HepG2 (cell line): Measurements from ENCODE around the gene GAS5. TPM values are rescaled to one million over a fixed set of nuclear protein-coding genes. Genes with fewer than 3 reads are reported as not detected.
A peak's percentile ranks its signal among the peaks of the same experiment; 100 is the strongest.

Experiments
- ARNTL ChIP-seq: sonication (generic); formaldehyde crosslinking; IDR thresholded peaks from 2 replicates; pipeline ENCODE4 v1.4.0; 2020; ENCODE audit warnings: mild to moderate bottlenecking, missing genetic modification reagents
- ELF4 ChIP-seq: sonication (generic); formaldehyde crosslinking; IDR thresholded peaks from 2 replicates; pipeline ENCODE4 v1.5.0; 2020; ENCODE audit warnings: missing genetic modification reagents, mild to moderate bottlenecking, moderate library complexity, borderline replicate concordance
- MIXL1 ChIP-seq: IDR thresholded peaks from 2 replicates; pipeline ENCODE4 v1.6.1; 2016
- MYC ChIP-seq: sonication (generic); formaldehyde crosslinking; IDR thresholded peaks from 2 replicates; pipeline ENCODE4 v1.9.0; 2021; ENCODE audit warnings: missing genetic modification reagents, borderline replicate concordance
- SRSF1 ChIP-seq: fragments of 200-400 bp; formaldehyde crosslinking; optimal IDR thresholded peaks from 2 replicates; pipeline ENCODE3; 2017; ENCODE audit warnings: mild to moderate bottlenecking, low read depth, low read length, moderate library complexity
- SRSF9 ChIP-seq: fragments of 200-400 bp; formaldehyde crosslinking; IDR thresholded peaks from 2 replicates; pipeline ENCODE4 v1.6.1; 2018; ENCODE audit warnings: borderline replicate concordance, mild to moderate bottlenecking, low read depth, low read length; ENCODE audit not compliant: insufficient read depth, poor library complexity, severe bottlenecking
- ZMAT3 ChIP-seq: sonication (generic); formaldehyde crosslinking; conservative IDR thresholded peaks from 2 replicates; pipeline ENCODE4 v1.7.0; 2021; ENCODE audit warnings: missing genetic modification reagents
- ZNF34 ChIP-seq: sonication (generic); formaldehyde crosslinking; IDR thresholded peaks from 2 replicates; pipeline ENCODE4 v1.4.0; 2020; ENCODE audit warnings: mild to moderate bottlenecking, missing genetic modification reagents, borderline replicate concordance
- ZNF652 ChIP-seq: IDR thresholded peaks from 2 replicates; pipeline ENCODE4 v1.6.1; 2016; ENCODE audit warnings: low read depth, borderline replicate concordance
- ZNF724P ChIP-seq: sonication (generic); formaldehyde crosslinking; IDR thresholded peaks from 2 replicates; pipeline ENCODE4 v1.8.0; 2022; ENCODE audit warnings: missing genetic modification reagents, borderline replicate concordance
- ZNF772 ChIP-seq: sonication (generic); formaldehyde crosslinking; IDR thresholded peaks from 2 replicates; pipeline ENCODE4 v1.5.0; 2020; ENCODE audit warnings: mild to moderate bottlenecking, missing genetic modification reagents
- polyA plus RNA-seq, 8 experiments: library from polyadenylated mRNA; depleted of rRNA in 3 of 8; stranded (reverse) in 7 of 8; unstranded in 1 of 8; fragments of >200 nt; fragmentation: Illumina TruSeq in 4 of 8; extraction: Trizol in 4 of 8; gene quantifications; 2 replicates each; pipeline versions ENCODE4 v1.2.1 to v1.2.3, GENCODE V29; 2011 to 2016; ENCODE audit warnings: low read depth in 4 of 8, missing spikeins in 1 of 8, mixed read lengths in 1 of 8; ENCODE audit not compliant: insufficient read depth in 1 of 8
- total RNA-seq, 5 experiments: library from RNA; depleted of rRNA; stranded (reverse); fragments of >200 nt; fragmentation: Illumina TruSeq; extraction: Trizol; gene quantifications; 2 replicates each; pipeline ENCODE4 v1.2.3, GENCODE V29; 2016; ENCODE audit warnings: low read depth in 1 of 5
- TF ChIP-seq, protein P1 (sequence below): sonication (generic); formaldehyde crosslinking; IDR thresholded peaks from 2 replicates; pipeline ENCODE4 v1.8.0; 2022; ENCODE audit warnings: mild to moderate bottlenecking, missing genetic modification reagents
- TF ChIP-seq, protein P2 (sequence below): IDR thresholded peaks from 2 replicates; pipeline ENCODE4 v1.6.1; 2016; ENCODE audit warnings: low read depth, missing genetic modification reagents, missing compliant biosample characterization
- TF ChIP-seq, protein P3 (sequence below): sonication (generic); formaldehyde crosslinking; IDR thresholded peaks from 2 replicates; pipeline ENCODE4 v1.4.0; 2020; ENCODE audit warnings: mild to moderate bottlenecking, low read depth, missing genetic modification reagents
- TF ChIP-seq, protein P4 (sequence below): sonication (generic); formaldehyde crosslinking; IDR thresholded peaks from 2 replicates; pipeline ENCODE4 v1.4.0; 2020; ENCODE audit warnings: missing genetic modification reagents
- TF ChIP-seq, protein P5 (sequence below): sonication (generic); formaldehyde crosslinking; IDR thresholded peaks from 2 replicates; pipeline ENCODE4 v1.8.0; 2022; ENCODE audit warnings: missing genetic modification reagents, mild to moderate bottlenecking, inconsistent platforms, borderline replicate concordance

Gene GAS5
- total and polyA plus RNA-seq, 2 of the 13 experiments (the other 11 are each of a cell fraction or from before 2014, with no cell fraction given): 352 to 738 TPM

DNA sequence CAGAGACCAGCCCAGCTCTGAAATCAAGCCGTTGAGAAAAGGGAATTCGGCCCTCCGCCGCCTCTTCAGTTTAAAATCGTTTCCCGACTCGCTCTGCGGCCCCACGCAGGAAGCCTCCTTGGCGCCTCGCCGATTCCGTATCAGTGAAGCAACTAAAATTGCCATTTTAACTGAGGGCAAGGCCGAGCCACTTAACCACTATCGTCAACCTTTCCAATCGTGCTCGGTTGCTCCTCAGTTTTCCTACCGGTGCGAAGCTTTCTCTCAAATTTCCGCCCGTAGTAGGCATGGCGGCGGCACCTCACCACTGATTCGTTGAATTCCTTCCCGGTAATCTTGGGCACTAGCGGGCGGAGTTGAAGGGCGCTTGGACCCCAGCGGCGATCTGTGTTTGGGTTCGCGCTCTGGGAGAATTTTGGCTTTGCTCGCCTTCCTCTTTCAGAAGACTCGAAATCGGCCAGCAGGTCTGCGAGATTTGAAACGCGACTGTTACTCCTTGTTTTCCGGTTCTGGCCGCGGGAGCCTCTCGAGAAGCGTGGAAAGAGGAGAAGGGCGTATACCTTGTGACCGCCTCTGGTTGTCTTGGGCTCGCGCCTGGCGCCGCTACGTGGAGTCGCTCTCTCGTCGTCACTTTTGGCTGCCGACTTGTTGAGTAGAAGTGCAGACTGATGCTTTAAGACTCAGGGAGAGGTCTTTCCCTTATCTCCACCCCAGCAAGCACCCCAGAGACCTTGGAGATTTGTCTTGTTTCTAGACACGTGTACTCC lies 43.3 kb downstream of the GAS5 start, which contains the start of the genes CENPL and DARS2 (continued):
- TF ChIP-seq, protein P1, sequence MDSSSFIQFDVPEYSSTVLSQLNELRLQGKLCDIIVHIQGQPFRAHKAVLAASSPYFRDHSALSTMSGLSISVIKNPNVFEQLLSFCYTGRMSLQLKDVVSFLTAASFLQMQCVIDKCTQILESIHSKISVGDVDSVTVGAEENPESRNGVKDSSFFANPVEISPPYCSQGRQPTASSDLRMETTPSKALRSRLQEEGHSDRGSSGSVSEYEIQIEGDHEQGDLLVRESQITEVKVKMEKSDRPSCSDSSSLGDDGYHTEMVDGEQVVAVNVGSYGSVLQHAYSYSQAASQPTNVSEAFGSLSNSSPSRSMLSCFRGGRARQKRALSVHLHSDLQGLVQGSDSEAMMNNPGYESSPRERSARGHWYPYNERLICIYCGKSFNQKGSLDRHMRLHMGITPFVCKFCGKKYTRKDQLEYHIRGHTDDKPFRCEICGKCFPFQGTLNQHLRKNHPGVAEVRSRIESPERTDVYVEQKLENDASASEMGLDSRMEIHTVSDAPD (CRISPR knock-in tag): no peak; the same call in 1 of the 2 replicates
- TF ChIP-seq ELF4 (CRISPR knock-in tag) (peak; percentile 90), ZNF724P (no peak), SRSF9 (no peak), ZNF772 (CRISPR knock-in tag) (peak; percentile 77; the same call in 1 of the 2 replicates), ZNF652 (CRISPR knock-in tag) (0 out of 2 replicates have a peak, but pooled peaks have one; percentile 13), ZMAT3 (CRISPR knock-in tag) (no peak; the same call in 1 of the 2 replicates), MIXL1 (CRISPR knock-in tag) (peak; percentile 100), MYC (CRISPR knock-in tag) (peak; percentile 75), ZNF34 (CRISPR knock-in tag) (no peak), ARNTL (no peak), SRSF1 (no peak)
- TF ChIP-seq, protein P2, sequence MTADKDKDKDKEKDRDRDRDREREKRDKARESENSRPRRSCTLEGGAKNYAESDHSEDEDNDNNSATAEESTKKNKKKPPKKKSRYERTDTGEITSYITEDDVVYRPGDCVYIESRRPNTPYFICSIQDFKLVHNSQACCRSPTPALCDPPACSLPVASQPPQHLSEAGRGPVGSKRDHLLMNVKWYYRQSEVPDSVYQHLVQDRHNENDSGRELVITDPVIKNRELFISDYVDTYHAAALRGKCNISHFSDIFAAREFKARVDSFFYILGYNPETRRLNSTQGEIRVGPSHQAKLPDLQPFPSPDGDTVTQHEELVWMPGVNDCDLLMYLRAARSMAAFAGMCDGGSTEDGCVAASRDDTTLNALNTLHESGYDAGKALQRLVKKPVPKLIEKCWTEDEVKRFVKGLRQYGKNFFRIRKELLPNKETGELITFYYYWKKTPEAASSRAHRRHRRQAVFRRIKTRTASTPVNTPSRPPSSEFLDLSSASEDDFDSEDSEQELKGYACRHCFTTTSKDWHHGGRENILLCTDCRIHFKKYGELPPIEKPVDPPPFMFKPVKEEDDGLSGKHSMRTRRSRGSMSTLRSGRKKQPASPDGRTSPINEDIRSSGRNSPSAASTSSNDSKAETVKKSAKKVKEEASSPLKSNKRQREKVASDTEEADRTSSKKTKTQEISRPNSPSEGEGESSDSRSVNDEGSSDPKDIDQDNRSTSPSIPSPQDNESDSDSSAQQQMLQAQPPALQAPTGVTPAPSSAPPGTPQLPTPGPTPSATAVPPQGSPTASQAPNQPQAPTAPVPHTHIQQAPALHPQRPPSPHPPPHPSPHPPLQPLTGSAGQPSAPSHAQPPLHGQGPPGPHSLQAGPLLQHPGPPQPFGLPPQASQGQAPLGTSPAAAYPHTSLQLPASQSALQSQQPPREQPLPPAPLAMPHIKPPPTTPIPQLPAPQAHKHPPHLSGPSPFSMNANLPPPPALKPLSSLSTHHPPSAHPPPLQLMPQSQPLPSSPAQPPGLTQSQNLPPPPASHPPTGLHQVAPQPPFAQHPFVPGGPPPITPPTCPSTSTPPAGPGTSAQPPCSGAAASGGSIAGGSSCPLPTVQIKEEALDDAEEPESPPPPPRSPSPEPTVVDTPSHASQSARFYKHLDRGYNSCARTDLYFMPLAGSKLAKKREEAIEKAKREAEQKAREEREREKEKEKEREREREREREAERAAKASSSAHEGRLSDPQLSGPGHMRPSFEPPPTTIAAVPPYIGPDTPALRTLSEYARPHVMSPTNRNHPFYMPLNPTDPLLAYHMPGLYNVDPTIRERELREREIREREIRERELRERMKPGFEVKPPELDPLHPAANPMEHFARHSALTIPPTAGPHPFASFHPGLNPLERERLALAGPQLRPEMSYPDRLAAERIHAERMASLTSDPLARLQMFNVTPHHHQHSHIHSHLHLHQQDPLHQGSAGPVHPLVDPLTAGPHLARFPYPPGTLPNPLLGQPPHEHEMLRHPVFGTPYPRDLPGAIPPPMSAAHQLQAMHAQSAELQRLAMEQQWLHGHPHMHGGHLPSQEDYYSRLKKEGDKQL (CRISPR knock-in tag): no peak
- TF ChIP-seq, protein P3, sequence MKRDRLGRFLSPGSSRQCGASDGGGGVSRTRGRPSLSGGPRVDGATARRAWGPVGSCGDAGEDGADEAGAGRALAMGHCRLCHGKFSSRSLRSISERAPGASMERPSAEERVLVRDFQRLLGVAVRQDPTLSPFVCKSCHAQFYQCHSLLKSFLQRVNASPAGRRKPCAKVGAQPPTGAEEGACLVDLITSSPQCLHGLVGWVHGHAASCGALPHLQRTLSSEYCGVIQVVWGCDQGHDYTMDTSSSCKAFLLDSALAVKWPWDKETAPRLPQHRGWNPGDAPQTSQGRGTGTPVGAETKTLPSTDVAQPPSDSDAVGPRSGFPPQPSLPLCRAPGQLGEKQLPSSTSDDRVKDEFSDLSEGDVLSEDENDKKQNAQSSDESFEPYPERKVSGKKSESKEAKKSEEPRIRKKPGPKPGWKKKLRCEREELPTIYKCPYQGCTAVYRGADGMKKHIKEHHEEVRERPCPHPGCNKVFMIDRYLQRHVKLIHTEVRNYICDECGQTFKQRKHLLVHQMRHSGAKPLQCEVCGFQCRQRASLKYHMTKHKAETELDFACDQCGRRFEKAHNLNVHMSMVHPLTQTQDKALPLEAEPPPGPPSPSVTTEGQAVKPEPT: no peak
- TF ChIP-seq, protein P4, sequence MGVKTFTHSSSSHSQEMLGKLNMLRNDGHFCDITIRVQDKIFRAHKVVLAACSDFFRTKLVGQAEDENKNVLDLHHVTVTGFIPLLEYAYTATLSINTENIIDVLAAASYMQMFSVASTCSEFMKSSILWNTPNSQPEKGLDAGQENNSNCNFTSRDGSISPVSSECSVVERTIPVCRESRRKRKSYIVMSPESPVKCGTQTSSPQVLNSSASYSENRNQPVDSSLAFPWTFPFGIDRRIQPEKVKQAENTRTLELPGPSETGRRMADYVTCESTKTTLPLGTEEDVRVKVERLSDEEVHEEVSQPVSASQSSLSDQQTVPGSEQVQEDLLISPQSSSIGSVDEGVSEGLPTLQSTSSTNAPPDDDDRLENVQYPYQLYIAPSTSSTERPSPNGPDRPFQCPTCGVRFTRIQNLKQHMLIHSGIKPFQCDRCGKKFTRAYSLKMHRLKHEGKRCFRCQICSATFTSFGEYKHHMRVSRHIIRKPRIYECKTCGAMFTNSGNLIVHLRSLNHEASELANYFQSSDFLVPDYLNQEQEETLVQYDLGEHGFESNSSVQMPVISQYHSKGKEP (CRISPR knock-in tag): no peak
- TF ChIP-seq, protein P5, sequence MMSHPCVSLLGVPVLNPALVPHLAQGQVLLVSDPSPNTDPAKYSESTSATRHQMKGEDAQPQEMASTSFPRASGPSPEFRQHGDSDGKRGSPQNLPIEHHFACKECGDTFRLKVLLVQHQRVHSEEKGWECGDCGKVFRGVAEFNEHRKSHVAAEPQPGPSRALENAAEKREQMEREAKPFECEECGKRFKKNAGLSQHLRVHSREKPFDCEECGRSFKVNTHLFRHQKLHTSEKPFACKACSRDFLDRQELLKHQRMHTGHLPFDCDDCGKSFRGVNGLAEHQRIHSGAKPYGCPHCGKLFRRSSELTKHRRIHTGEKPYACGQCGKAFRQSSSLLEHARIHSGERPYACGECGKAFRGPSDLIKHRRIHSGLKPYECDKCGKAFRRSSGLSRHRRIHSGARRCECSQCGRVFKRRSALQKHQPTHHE (CRISPR knock-in tag): no peak
